Suppressor macrophage (primary cell): ENCODE results near the gene PELI2.
A peak's percentile ranks its signal among the peaks of the same experiment; 100 is the strongest.

Source experiments
- DNase-seq, 4 experiments: peaks; one replicate each; pipeline ENCODE4 v3.0.0-alpha.2; 2020 to 2022

The PELI2 gene

GRCh38 chr14:56119201-56119981 lies 1.2 kb downstream of the PELI2 start:
- DNase-seq, result peak; percentile 28 to 76 (median 56)

DNA sequence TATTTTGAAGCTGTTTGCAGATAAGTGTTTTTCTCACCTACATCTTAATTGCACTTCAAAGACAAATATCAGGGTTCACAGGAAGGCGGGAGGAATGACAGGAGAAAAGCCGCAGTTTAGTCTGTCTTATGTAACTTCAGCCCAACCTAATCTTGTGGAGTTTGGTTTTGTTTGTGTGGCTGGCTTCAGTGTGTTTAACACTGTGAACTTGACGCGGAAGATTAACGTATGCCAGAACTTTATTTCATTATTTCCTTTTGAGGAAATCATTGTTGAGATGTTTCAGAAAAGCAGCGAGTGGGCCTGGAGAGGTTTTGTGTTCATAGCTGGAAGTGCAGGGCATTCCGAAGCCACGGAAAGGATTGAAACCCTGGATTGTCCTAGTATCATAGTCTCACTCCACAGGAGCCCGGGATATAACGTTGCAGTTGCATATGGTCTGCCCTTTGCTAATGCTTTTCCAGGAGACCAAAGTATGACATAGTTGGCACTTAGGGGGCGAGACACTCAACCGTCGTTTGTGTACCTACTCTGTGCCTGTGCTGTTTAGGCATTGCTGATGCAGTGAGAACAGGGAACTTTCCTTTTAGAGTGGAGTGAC lies 2.0 kb downstream of the PELI2 start:
- DNase-seq, result peak in 3 of 4 experiments; percentile 9 to 50 (median 49)

GRCh38 chr14:56121816-56122215 lies 3.6 kb downstream of the PELI2 start:
- no peak for DNase-seq

DNA sequence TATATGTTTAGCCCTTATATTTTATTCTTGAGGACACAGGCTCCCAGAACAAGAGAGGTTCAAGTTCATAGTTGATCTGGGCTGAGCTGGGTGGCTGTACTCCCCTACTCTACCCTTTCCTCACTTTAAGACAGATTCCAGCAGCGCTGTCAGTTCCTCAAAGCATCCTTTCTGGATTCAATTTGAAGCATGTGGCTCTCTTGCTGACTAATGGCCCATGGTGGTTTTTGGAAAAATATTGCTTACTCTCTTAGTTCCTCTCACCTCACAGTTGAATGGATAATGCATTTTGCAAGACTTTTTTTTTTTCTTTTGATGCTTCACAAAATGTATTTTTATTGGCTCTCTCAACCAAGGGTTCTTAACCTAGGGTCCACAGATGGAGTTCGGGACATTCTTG lies 4.1 kb downstream of the PELI2 start:
- DNase-seq, result peak; percentile 31 to 62 (median 45)

DNA sequence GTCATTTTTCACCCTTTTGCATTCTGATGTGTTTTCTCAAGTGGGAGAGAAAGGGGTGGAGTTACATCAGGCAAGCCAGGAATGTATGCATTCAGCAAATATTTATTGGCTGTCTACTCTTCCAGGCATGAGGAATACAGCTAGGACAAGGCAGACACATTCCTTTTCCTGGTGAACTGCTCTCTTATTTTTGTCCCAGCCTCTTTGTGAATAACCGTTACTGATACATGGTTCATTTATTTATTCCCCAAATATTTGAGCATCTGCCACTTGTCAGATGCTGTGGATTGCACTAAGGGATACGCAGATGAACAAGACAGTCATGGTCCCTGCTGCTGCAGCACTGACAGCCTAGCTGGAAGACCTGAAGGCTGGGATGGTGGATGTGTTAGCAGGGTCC lies 6.1 kb downstream of the PELI2 start:
- no peak for DNase-seq

- DNase-seq, result no peak
These were observed 7.8 kb downstream of the PELI2 start for GRCh38 chr14:56125772-56126636.

DNA sequence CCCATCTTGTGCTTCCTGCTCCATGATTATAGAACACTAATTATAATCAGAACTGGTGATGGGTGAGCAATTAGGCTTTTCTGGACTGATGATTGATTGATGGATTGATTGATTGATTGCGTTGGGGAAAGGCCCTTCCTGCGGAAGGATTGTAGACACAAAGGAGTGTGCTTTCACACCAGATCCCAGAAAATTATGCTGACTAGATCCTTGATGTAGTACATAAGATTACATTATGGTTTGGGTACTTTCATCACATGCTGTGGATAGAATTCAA lies 8.4 kb downstream of the PELI2 start:
- DNase-seq, result no peak

- no peak for DNase-seq
These were observed 8.9 kb downstream of the PELI2 start for GRCh38 chr14:56127156-56127555.

DNA sequence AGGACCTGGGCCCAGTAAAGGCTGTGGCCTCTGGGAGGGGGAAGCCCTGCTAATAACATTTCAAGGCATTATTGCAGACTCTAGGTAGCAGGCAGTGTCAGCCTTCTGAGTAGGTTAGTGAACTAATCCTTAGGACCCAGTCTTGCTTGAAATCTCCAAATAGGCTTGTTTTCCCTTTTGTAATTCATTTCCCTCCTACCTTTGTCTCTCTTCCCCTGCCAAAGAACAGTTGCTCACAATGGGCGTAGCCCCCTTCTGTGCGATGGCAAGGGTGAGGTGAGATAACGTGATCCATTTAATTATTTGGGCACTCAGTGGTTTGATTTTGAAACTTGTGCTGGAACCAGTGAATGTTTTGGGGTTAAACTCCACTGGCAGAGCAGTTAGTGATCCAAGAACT lies 10.9 kb downstream of the PELI2 start:
- no peak for DNase-seq

DNA sequence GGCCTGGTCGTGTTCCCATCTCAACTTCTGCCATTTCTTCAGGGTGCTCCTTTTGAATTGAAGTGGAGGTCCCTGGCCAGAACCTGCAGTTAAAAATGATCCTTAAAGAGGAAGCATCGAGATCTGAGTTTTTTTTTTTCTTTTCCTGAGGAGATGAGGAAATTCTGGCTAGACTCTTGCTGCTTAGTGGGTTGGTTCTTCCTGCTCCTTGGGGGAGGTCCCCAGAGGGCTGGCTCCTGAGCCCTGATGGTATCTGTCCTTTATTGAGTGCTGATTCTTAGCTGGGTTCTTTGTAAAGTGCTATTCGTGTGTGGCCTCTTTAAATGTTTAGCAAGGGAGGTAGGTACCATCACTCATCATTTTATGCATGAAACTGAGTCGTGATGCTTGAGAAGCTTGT lies 11.7 kb downstream of the PELI2 start:
- DNase-seq, result peak; percentile 57 to 82 (median 77)

- no peak for DNase-seq
These were observed 13.0 kb downstream of the PELI2 start for GRCh38 chr14:56131004-56131864.

GRCh38 chr14:56131865-56132833 lies 13.9 kb downstream of the PELI2 start:
- peak in 3 of 4 experiments; percentile 15 to 25 (median 24) for DNase-seq

GRCh38 chr14:56133547-56133946 lies 15.3 kb downstream of the PELI2 start:
- DNase-seq, result no peak

DNA sequence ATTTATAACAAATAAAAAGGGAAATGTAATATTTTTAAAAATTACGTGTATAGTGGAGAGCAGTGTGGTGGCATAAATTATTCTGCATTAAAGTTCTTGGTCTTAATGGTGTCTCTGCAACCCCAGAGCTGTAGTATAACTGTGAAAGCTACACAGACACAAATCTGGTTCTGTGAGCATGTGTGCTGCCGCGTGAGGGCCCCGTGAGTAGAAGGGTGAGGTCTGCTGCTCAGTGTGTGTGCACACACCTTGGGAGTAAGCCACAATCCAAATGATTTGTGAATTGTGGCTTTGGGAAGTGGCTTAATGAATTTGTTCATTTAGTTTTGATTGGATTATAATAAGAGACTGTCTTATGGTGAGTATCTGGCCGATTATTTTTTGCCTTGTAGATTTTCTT lies 16.8 kb downstream of the PELI2 start:
- DNase-seq, result no peak

- no peak for DNase-seq
These were observed 17.5 kb downstream of the PELI2 start for GRCh38 chr14:56135668-56136067.

- DNase-seq, result no peak
These were observed 18.6 kb downstream of the PELI2 start for GRCh38 chr14:56136571-56137452.

- DNase-seq, result peak; percentile 9 to 48 (median 29)
These were observed 19.2 kb downstream of the PELI2 start for GRCh38 chr14:56137453-56137807.

DNA sequence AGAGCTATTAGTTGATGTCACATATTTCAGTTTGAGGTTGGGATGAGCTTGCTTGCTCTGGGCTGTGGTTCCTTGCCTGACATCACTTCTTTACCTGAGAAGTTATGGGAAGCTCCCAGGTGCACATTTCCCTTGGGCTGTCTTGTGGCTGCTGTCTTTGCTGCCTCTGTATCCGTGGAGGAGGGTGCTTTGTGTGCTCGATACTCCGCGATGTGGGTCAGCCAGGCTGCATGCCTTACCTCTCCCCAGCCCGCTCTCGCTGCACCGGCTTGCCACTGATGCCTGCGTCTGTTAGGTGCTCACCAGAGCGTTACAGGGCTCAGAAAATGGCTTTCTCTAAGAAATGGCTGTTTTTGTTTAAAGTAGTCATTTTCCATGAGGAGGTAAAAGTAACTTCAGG lies 19.6 kb downstream of the PELI2 start:
- no peak for DNase-seq

GRCh38 chr14:56138928-56139327 lies 20.7 kb downstream of the PELI2 start:
- no peak for DNase-seq

- DNase-seq, result no peak
These were observed 24.1 kb downstream of the PELI2 start for GRCh38 chr14:56142314-56142713.
